Measurements from ENCODE around the gene HOXC6.

DNA sequence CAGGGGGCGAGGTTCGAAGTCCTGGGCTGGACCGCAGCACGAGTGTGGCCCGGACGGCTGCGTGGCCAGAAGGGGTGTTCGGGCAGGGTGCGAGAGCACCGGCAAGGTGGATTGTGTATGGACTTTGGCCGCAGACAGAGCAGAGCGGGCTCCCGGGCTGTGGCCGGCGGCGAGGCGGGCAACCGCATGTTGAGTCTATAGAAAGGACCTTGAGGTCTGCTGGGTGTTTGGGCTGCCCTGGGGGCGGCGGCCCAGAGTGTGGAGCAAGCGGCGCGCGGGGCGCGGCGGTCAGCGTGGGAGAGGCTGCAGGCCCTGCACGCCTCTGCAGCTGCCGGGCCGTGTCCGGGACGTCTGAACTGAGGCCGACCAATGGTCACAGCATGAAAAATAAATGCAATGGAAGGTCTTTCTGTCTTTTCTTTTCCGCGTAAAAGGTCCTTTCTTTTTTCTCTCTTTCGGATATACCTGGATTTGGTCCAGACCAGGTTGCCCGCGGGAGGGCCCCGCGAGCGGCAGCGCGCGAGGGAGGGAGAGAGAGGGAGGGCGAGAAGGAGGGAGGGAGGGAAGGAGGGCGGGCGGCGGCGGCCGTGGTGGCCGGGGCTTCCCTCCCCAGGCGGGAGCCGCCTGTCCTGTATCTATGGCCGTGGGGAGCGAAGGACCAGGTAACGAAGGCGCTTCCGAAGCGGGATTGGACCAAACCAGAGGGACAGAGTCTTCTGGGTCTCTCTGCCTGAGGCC lies 33.8 kb upstream of the HOXC6 start:
- TF ChIP-seq, protein P1, sequence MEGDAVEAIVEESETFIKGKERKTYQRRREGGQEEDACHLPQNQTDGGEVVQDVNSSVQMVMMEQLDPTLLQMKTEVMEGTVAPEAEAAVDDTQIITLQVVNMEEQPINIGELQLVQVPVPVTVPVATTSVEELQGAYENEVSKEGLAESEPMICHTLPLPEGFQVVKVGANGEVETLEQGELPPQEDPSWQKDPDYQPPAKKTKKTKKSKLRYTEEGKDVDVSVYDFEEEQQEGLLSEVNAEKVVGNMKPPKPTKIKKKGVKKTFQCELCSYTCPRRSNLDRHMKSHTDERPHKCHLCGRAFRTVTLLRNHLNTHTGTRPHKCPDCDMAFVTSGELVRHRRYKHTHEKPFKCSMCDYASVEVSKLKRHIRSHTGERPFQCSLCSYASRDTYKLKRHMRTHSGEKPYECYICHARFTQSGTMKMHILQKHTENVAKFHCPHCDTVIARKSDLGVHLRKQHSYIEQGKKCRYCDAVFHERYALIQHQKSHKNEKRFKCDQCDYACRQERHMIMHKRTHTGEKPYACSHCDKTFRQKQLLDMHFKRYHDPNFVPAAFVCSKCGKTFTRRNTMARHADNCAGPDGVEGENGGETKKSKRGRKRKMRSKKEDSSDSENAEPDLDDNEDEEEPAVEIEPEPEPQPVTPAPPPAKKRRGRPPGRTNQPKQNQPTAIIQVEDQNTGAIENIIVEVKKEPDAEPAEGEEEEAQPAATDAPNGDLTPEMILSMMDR (conservative IDR thresholded peaks at IDR 0.05; ENCODE audit: low read length), result no peak
- TF ChIP-seq EZH2phosphoT487 (IDR thresholded peaks at IDR 0.05; ENCODE audit: borderline replicate concordance), result no peak

Measured in Loucy (cell line).